Left lung (tissue), 10 donors: ENCODE data around the gene LYVE1. TPM values are rescaled to one million over a fixed set of nuclear protein-coding genes. Genes with fewer than 3 reads are reported as not detected.
A peak's percentile ranks its signal among the peaks of the same experiment; 100 is the strongest.

Source experiments
- ATAC-seq: fragments of 200-7000 bp; cut with Tn5 transposase; one replicate; pipeline ENCODE4 v1.9.1; 2020; ENCODE audit warnings: moderate library complexity
- DNase-seq, 4 donors: peaks; one replicate each; pipeline ENCODE4 v3.0.0-alpha.2; 2013 to 2020
- H3K27ac ChIP-seq, 2 donors: fragments of 200-600 bp; sonication (generic) in 1 of 2; one replicate each; pipeline versions ENCODE4 v1.5.0 to v1.8.0; 2020 to 2021
- H3K27me3 ChIP-seq, 2 donors: fragments of 200-600 bp; sonication (generic) in 1 of 2; one replicate each; pipeline versions ENCODE4 v1.5.0 to v1.8.0; 2020 to 2021
- H3K36me3 ChIP-seq, 2 donors: fragments of 200-600 bp; sonication (generic) in 1 of 2; one replicate each; pipeline versions ENCODE4 v1.5.0 to v1.8.0; 2020 to 2021
- H3K4me1 ChIP-seq, 2 donors: fragments of 200-600 bp; one replicate each; pipeline ENCODE4 v1.8.0; 2021
- H3K4me3 ChIP-seq, 2 donors: fragments of 200-600 bp; sonication (generic) in 1 of 2; one replicate each; pipeline versions ENCODE4 v1.5.0 to v1.8.0; 2020 to 2021; ENCODE audit warnings: mild to moderate bottlenecking in 1 of 2
- H3K9me3 ChIP-seq, 2 donors: fragments of 200-600 bp; sonication (generic) in 1 of 2; one replicate each; pipeline versions ENCODE4 v1.5.0 to v1.8.0; 2020 to 2021
- CTCF ChIP-seq, 2 donors: fragments of 200-600 bp; sonication (generic) in 1 of 2; IDR thresholded peaks; one replicate each; pipeline versions ENCODE4 v1.5.0 to v1.8.0; 2021; ENCODE audit warnings: antibody characterized with exemption in 2 of 2
- intact Hi-C, 2 donors: fragments of 100-400 bp; cut with DNase I; formaldehyde crosslinking; loops; one replicate each; pipeline versions ENCODE4 v1.11.2 to v1.14.2; 2022
- polyA plus RNA-seq, 6 donors: library from polyadenylated mRNA; unstranded; fragments of 120-200 nt; gene quantifications; one replicate each; pipeline ENCODE4 v1.2.1, GENCODE V29; 2013; ENCODE audit not compliant: insufficient read length in 6 of 6
- total RNA-seq, 2 donors: library from RNA; stranded (reverse); fragmentation: NEBNext Ultra II Directional; extraction: Animal tissue kit (Norgen Biotek cat#: 25700); gene quantifications; one replicate each; pipeline ENCODE4 v1.2.1, GENCODE V29; 2021
- donor health status: DM: no; HTN: yes; CAD: no.
- donor health status: DM: no; HTN: no; CAD: no.

LYVE1 gene
- total and polyA plus RNA-seq, 8 donors, result 40.5 to 219 (median 166) TPM

- Histone ChIP-seq H3K27ac (no peak overlapping the region), H3K27me3 (no peaks in the 10 kb centered on the region), H3K36me3 (no peaks in the 10 kb centered on the region), H3K9me3 (no peaks in the 10 kb centered on the region), H3K4me3 (no peak overlapping the region), H3K4me1 (peaks cover 0 to 52% of the 10 kb centered on the region in 2 donors)
- no peak for ATAC-seq
- no peak for TF ChIP-seq CTCF (IDR thresholded peaks at IDR 0.05)
- intact Hi-C loops, result no loop called here
- DNase-seq, result no peak
These were observed 29.5 kb downstream of the LYVE1 start for GRCh38 chr11:10538924-10539323.

GRCh38 chr11:10537600-10537999 lies 30.9 kb downstream of the LYVE1 start:
- TF ChIP-seq CTCF (IDR thresholded peaks at IDR 0.05), result no peak
- ATAC-seq (no peak), DNase-seq (no peak)
- intact Hi-C loops, result no loop called here
- H3K27ac ChIP-seq, result peak overlapping the region in 1 of 2 donors; percentile 8
- H3K27me3 ChIP-seq, result no peaks in the 10 kb centered on the region
- no peaks in the 10 kb centered on the region for H3K9me3 ChIP-seq
- H3K4me1 ChIP-seq, result peaks cover 0 to 54% of the 10 kb centered on the region in 2 donors
- H3K36me3 ChIP-seq, result peaks cover 0 to 10% of the 10 kb centered on the region in 2 donors
- H3K4me3 ChIP-seq, result no peak overlapping the region

GRCh38 chr11:10534316-10534715 lies 34.1 kb downstream of the LYVE1 start:
- no peaks in the 10 kb centered on the region for H3K9me3 ChIP-seq
- ATAC-seq, result no peak
- no peak overlapping the region for H3K27ac ChIP-seq
- intact Hi-C loops, result no loop called here
- H3K36me3 ChIP-seq, result peaks cover 0 to 30% of the 10 kb centered on the region in 2 donors
- peaks cover 0 to 43% of the 10 kb centered on the region in 2 donors for H3K4me1 ChIP-seq
- no peak for DNase-seq
- H3K27me3 ChIP-seq, result no peaks in the 10 kb centered on the region
- TF ChIP-seq CTCF (IDR thresholded peaks at IDR 0.05), result no peak
- H3K4me3 ChIP-seq, result no peak overlapping the region

GRCh38 chr11:10533323-10533722 lies 35.1 kb downstream of the LYVE1 start:
- no peak for DNase-seq
- Histone ChIP-seq H3K9me3 (no peaks in the 10 kb centered on the region), H3K4me3 (no peak overlapping the region), H3K36me3 (peaks cover 0 to 40% of the 10 kb centered on the region in 2 donors), H3K27ac (no peak overlapping the region), H3K27me3 (no peaks in the 10 kb centered on the region), H3K4me1 (peaks cover 0 to 33% of the 10 kb centered on the region in 2 donors)
- intact Hi-C loops, result no loop called here
- no peak for TF ChIP-seq CTCF (IDR thresholded peaks at IDR 0.05)
- no peak for ATAC-seq

- ATAC-seq (no peak), DNase-seq (no peak)
- TF ChIP-seq CTCF (IDR thresholded peaks at IDR 0.05), result no peak
- no peak overlapping the region for H3K27ac ChIP-seq
- H3K4me1 ChIP-seq, result peaks cover 0 to 26% of the 10 kb centered on the region in 2 donors
- intact Hi-C loops, result no loop called here
- H3K27me3 ChIP-seq, result no peaks in the 10 kb centered on the region
- peaks cover 0 to 43% of the 10 kb centered on the region in 2 donors for H3K36me3 ChIP-seq
- H3K9me3 ChIP-seq, result no peaks in the 10 kb centered on the region
- H3K4me3 ChIP-seq, result no peak overlapping the region
These were observed 35.9 kb downstream of the LYVE1 start for GRCh38 chr11:10532526-10532925.
